ENCODE results near the gene CLCNKA.
"Not testable (repeated sequence)": the region's sequence is repeated elsewhere in the genome, so short reads cannot be mapped to it uniquely, and the experiment has no call there.

Gene CLCNKA

DNA sequence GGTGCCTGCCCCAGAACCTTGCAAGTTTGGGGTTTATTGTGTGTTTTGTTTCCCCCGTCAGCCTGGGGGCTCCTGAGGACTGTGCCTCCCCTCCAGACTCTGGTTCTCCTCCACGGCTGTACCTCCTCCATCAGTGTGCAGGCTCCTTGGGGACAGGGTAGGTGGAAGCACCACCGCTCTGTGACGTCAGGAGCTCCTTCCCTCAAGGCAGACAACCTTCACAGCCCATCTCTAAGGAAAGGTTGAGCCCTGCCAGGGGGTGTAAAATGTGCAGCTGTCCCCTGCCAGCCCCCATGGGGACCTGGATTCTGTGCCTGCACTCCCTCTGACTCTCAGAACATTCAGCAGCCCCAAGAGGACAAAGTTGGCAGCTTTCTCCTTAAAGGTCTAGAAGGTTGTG lies 3.5 kb upstream of the CLCNKA start:
- TF ChIP-seq, protein P1, sequence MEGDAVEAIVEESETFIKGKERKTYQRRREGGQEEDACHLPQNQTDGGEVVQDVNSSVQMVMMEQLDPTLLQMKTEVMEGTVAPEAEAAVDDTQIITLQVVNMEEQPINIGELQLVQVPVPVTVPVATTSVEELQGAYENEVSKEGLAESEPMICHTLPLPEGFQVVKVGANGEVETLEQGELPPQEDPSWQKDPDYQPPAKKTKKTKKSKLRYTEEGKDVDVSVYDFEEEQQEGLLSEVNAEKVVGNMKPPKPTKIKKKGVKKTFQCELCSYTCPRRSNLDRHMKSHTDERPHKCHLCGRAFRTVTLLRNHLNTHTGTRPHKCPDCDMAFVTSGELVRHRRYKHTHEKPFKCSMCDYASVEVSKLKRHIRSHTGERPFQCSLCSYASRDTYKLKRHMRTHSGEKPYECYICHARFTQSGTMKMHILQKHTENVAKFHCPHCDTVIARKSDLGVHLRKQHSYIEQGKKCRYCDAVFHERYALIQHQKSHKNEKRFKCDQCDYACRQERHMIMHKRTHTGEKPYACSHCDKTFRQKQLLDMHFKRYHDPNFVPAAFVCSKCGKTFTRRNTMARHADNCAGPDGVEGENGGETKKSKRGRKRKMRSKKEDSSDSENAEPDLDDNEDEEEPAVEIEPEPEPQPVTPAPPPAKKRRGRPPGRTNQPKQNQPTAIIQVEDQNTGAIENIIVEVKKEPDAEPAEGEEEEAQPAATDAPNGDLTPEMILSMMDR (IDR thresholded peaks at IDR 0.05; ENCODE audit: control insufficient read depth, extremely low read depth, insufficient read depth): no peak
- no peak overlapping the region for H3K4me3 ChIP-seq (ENCODE audit: low read depth, low read length)
- no peak for DNase-seq (ENCODE audit: low read depth)

DNA sequence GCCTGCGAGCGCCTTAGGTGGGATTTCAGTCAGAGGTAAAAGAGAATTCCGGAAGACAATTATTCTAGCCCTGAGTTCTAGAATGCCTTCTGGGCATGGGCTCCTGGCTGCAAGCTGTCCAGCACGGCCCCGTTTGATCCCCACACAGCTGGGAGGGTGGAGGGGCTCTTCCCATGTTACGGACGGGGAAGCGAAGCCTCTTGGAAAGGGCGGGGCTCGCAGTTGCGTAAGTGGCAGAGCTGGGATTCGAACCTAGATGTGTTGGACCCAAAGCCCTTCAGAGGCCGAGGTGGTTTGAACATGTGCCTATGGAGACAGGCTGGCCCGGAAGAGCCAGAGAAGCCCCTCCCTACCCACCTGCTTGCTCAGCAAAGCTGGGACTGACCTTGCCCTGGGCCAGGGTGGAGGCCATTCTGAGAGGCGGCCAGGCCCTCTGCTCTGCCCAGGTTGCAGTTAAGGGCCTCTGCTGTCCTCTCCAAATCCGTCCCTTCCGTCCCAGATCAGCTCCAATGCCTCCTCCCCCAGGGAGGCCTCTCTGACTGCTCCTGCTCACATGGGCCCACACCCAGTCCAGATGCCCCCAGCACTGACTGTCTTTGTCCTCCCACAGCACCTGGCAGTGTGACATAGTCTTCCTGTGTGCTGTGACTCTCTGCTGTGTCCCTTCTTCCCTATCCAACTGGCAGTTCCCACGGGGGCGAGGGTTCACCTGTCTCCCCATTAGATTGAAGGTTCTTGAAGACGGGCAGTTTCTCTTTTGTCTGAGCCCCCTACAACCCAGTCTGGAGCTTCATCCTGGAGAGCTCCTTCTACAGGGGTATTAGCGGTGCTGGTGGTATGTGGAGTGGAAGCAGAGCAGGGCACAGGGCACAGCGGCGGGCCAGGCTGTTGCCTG lies 2.8 kb upstream of the CLCNKA start:
- no peak overlapping the region for H3K4me3 ChIP-seq (ENCODE audit: low read depth, low read length)
- DNase-seq (ENCODE audit: low read depth): no peak
- TF ChIP-seq, protein P1 (IDR thresholded peaks at IDR 0.05; ENCODE audit: control insufficient read depth, extremely low read depth, insufficient read depth): no peak

DNA sequence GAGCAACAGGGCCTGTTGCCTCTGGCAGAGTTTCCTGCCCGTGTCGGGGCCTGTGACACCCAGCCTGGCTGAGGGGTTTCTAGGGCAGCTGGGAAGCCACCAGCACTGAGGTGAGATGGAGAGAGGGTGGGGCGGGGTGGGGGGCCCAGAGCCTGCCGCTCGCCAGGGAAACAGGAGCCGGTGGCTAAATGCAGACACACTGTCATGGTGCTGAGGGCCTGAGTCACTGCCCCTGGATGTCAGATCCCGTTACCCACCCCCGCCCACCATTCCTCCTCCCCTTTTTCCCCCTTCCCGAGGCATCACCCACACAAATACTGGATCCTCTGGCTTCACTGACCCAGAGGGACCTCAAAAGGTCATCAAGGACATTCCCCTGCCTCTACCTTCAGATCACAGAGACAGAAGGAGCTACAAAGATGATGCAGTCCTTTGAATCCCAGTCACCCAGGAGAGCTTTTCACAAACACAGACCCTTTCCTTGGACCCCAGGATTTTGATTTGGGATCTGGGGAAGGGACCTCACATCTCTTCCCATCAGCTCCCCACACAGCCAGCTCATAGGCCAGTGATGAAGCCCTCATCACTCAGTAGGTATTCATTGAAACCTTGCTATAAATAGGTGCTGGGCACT lies 2.1 kb upstream of the CLCNKA start:
- no peak overlapping the region for H3K4me3 ChIP-seq (ENCODE audit: low read depth, low read length)
- TF ChIP-seq, protein P1 (IDR thresholded peaks at IDR 0.05; ENCODE audit: control insufficient read depth, extremely low read depth, insufficient read depth): no peak
- no peak for DNase-seq (ENCODE audit: low read depth)

DNA sequence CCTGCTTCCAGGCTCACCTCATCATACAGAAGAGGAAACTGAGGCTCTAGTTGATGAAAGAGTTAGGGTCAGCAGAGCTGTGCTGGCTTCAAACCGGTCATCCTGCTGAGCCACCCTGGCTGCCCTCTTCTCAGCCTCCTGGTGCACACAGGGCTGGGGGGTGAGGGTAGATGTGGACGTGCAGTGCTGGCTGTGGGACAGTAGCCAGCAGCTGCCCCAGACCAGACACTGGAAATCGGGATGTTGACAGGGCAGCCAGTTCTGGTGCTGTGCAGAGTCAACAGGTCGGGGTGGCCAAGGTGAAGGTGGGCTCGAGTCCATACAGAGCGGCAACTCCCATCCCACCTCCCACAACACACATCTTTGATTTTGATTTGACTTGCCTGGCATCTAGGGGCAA lies 1.5 kb upstream of the CLCNKA start:
- DNase-seq (ENCODE audit: low read depth): no peak

DNA sequence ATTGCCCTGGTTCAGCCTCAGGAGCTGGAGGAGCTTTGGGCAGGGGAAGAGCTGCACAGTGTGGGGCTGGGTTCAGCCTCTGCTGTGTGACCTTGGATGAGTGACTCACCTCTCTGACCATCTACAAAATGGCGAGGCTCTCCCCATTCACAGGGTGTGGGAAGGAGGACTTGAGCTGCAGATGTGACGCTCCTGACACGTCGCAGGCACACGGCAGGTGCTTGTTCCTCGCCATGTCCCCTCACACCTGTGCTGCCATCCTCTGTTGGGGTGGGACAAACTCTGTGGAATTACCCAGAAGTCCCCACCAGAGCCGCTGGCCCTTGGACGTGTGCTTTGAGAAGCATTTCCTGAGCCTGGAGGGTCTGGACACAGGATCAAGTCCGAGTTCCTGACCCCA lies 958 bp upstream of the CLCNKA start:
- not testable (repeated sequence) for H3K4me3 ChIP-seq (ENCODE audit: low read depth, low read length); DNase-seq (ENCODE audit: low read depth)

More for the DNA sequence above, 1.5 kb upstream of the CLCNKA start:
- H3K4me3 ChIP-seq (ENCODE audit: low read depth, low read length): no peak overlapping the region
- TF ChIP-seq, protein P1 (IDR thresholded peaks at IDR 0.05; ENCODE audit: control insufficient read depth, extremely low read depth, insufficient read depth): no peak

DNA sequence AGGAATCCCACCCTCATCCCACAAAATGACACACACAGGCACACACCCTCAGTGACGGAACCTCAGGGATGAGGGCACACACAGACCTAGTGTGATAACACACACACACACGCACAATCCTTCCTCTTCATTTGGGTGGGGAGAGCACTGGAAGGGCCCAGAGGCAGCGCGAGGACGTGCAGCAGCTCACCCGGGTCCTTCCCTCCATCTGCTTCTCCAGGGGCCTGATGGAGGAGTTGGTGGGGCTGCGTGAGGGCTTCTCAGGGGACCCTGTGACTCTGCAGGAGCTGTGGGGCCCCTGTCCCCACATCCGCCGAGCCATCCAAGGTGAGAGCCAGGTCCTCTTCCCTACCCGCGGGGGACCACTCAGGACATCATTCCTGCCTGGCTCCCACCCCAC lies 557 bp downstream of the CLCNKA start:
- TF ChIP-seq, protein P1 (IDR thresholded peaks at IDR 0.05; ENCODE audit: control insufficient read depth, extremely low read depth, insufficient read depth): no peak
- no peak for DNase-seq (ENCODE audit: low read depth)
- no peak overlapping the region for H3K4me3 ChIP-seq (ENCODE audit: low read depth, low read length)

DNA sequence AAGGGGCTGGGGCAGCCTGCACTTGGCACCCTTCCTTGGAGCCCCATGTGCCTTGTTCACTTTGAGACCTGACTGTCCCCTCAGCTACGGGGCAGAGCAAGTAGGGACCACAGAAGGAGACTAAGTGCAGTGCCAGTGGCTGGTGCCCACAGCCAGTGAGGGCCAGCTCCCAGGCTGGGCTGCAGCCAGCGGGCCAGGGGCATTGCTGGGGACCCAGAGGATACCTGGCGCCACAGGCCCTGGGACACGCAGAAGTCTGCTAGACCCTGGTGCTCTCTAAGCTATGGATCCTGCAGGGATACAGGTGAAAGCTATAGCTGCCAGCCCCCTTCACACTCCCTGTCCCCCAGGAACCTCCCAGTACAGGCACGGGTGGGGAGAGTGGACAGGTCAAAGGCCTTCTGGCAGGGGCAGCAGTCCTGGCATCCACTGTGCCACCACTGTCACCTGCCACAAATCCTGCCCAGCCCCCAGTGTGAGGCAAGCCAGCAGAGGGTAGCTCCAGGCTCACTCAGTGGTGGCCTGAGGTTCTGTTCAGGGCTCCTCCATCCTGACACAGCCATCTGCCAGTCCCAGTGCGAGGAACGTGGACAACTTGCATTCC lies 1.3 kb downstream of the CLCNKA start:
- TF ChIP-seq, protein P1 (IDR thresholded peaks at IDR 0.05; ENCODE audit: control insufficient read depth, extremely low read depth, insufficient read depth): no peak
- H3K4me3 ChIP-seq (ENCODE audit: low read depth, low read length): no peak overlapping the region
- DNase-seq (ENCODE audit: low read depth): no peak

DNA sequence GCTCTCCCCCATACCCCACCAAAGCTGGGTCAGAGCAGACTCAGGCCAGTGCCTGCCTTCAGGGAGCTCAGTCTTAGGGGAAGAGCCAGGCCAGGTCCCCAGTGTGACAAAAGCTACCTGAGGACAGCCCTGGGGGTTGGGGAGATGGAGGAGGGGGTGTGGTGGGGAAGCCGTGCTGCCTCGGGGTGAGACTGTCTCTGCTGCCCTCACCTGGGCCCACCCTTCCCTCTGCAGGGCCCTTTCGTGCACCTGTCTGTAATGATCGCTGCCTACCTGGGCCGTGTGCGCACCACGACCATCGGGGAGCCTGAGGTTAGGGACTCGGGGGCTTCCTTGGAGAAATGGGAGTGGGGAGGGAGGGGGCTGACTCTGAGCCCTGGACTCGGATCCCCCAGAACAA lies 4.5 kb downstream of the CLCNKA start:
- not testable (repeated sequence) for DNase-seq (ENCODE audit: low read depth)

More for the DNA sequence above, 4.5 kb downstream of the CLCNKA start:
- not testable (repeated sequence) for H3K4me3 ChIP-seq (ENCODE audit: low read depth, low read length)
